Measurements from ENCODE around the gene SCTR.

The SCTR gene

GRCh38 chr2:119434664-119435063, 89.6 kb downstream of the SCTR start:
- DNase-seq: no peak
- Histone ChIP-seq H3K27ac (no peak overlapping the region), H3K4me3 (ENCODE audit: low read depth, low read length) (no peak overlapping the region), H3K27me3 (replicated peaks) (peaks cover 7% of the 10 kb centered on the region), H3K36me3 (replicated peaks) (no peaks in the 10 kb centered on the region)
- TF ChIP-seq CTCF (IDR thresholded peaks at IDR 0.05; ENCODE audit: low read depth, low read length, missing control alignments): no peak
- in situ Hi-C loops (cut with HindIII; ENCODE audit: low pct_ligation_motif_present, low sequenced_read_pairs): no loop called here

- no peak for DNase-seq
These were observed 90.5 kb downstream of the SCTR start for GRCh38 chr2:119433636-119434327.

GRCh38 chr2:119432851-119433522, 91.3 kb downstream of the SCTR start:
- DNase-seq: no peak
- H3K4me3 ChIP-seq (ENCODE audit: low read depth, low read length): no peak overlapping the region
- H3K36me3 ChIP-seq (replicated peaks): no peaks in the 10 kb centered on the region
- in situ Hi-C loops (cut with HindIII; ENCODE audit: low pct_ligation_motif_present, low sequenced_read_pairs): no loop called here
- no peak for TF ChIP-seq CTCF (IDR thresholded peaks at IDR 0.05; ENCODE audit: low read depth, low read length, missing control alignments)
- no peak overlapping the region for H3K27ac ChIP-seq
- peaks cover 14% of the 10 kb centered on the region for H3K27me3 ChIP-seq (replicated peaks)

More at GRCh38 chr2:119433636-119434327, 90.5 kb downstream of the SCTR start:
- H3K27ac ChIP-seq: no peak overlapping the region
- peaks cover 9% of the 10 kb centered on the region for H3K27me3 ChIP-seq (replicated peaks)
- no peak for TF ChIP-seq CTCF (IDR thresholded peaks at IDR 0.05; ENCODE audit: low read depth, low read length, missing control alignments)
- in situ Hi-C loops (cut with HindIII; ENCODE audit: low pct_ligation_motif_present, low sequenced_read_pairs): no loop called here
- H3K36me3 ChIP-seq (replicated peaks): no peaks in the 10 kb centered on the region
- no peak overlapping the region for H3K4me3 ChIP-seq (ENCODE audit: low read depth, low read length)

- peak; percentile 40 for DNase-seq
- Histone ChIP-seq H3K27ac (peak overlapping the region; percentile 7), H3K27me3 (replicated peaks) (peaks cover 14% of the 10 kb centered on the region), H3K4me3 (ENCODE audit: low read depth, low read length) (peak overlapping the region; percentile 45), H3K36me3 (replicated peaks) (no peaks in the 10 kb centered on the region)
- no peak for TF ChIP-seq CTCF (IDR thresholded peaks at IDR 0.05; ENCODE audit: low read depth, low read length, missing control alignments)
- in situ Hi-C loops (cut with HindIII; ENCODE audit: low pct_ligation_motif_present, low sequenced_read_pairs): no loop called here
These were observed 92.1 kb downstream of the SCTR start for GRCh38 chr2:119431976-119432850.

GRCh38 chr2:119431155-119431975, 92.9 kb downstream of the SCTR start, which contains the start of gene TMEM37:
TSS of gene TMEM37 (plus strand) at chr2:119431854. CDS start at chr2:119431904, 50 bp downstream.
- in situ Hi-C loops (cut with HindIII; ENCODE audit: low pct_ligation_motif_present, low sequenced_read_pairs): no loop called here
- no peaks in the 10 kb centered on the region for H3K36me3 ChIP-seq (replicated peaks)
- no peak for TF ChIP-seq CTCF (IDR thresholded peaks at IDR 0.05; ENCODE audit: low read depth, low read length, missing control alignments)
- peak within 1 kb of the TSS; percentile 37 for H3K27ac ChIP-seq
- H3K4me3 ChIP-seq (ENCODE audit: low read depth, low read length): peak within 1 kb of the TSS; percentile 46
- H3K27me3 ChIP-seq (replicated peaks): peaks cover 22% of the 10 kb centered on the region
- peak; percentile 38 for DNase-seq
